ENCODE data around the gene SLCO2A1.

- no peak for TF ChIP-seq EP300 (IDR thresholded peaks at IDR 0.05)
- TF ChIP-seq CTCF (IDR thresholded peaks at IDR 0.05) = no peak
- no peak for TF ChIP-seq POLR2A (IDR thresholded peaks at IDR 0.05)
Measured at GRCh38 chr3:134036291-134036690, 6.6 kb upstream of the SLCO2A1 start.
